GM19023 (cell line): ENCODE data around the gene MUC5B.

Source experiments
- ATAC-seq: cut with Tn5 transposase; IDR thresholded peaks from one replicate; pipeline ENCODE4 v1.9.1; 2021; ENCODE audit warnings: mild to moderate bottlenecking, moderate library complexity; ENCODE audit not compliant: unreplicated experiment

Gene MUC5B

DNA sequence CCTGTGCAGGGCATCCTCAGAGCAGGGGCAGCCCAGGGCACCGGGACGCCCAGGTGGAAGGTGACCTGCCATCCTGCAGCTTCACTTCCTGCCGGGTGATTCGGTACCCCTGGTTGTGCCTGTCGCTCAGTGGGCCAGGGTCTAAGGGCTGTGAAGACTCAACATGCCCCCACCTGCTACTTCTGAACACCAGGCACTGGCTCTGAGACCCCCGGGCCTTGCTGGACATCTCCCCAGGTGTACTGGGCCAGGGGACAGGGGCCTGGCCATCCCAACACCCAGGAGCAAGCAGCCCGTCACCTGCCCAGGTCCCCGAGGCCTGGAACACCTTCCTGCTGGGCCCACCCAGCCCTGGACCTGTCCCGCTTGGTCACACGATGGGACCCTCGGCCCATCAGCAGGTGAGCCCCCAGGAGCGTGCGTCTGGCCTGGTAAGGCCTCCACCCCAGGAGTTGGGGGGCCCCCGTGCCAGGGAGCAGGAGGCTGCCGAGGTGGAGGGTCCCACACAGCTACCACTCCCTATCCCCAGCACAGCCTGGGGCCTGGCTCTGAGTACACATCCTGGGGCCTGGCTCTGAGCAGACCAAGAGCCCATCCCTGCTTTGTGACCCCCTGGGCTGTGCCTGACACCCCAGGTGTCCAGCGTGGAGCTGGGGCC is 3.9 kb upstream of the MUC5B start:
- ATAC-seq = no peak

DNA sequence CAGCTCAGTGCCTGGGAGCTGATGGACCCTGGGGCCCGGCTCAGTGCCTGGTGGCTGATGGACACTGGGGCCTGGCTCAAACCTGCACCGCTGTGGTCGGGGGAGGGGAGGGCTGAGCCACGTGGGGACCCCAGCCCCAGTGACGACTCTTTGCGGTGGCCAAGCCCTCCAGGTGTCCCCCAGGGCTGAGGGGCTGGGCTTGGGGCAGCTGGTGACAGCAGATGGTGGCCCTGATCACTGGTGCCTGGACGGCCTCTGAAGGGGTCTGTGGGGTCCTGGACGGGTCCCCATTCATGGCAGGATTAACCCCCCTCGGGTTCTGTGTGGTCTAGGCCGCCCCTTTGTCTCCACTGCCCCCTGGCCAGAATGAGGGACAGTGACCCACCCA is 3.4 kb upstream of the MUC5B start:
- ATAC-seq = no peak

- no peak for ATAC-seq
Observed at GRCh38 chr11:1219834-1220815, 2.7 kb upstream of the MUC5B start.

DNA sequence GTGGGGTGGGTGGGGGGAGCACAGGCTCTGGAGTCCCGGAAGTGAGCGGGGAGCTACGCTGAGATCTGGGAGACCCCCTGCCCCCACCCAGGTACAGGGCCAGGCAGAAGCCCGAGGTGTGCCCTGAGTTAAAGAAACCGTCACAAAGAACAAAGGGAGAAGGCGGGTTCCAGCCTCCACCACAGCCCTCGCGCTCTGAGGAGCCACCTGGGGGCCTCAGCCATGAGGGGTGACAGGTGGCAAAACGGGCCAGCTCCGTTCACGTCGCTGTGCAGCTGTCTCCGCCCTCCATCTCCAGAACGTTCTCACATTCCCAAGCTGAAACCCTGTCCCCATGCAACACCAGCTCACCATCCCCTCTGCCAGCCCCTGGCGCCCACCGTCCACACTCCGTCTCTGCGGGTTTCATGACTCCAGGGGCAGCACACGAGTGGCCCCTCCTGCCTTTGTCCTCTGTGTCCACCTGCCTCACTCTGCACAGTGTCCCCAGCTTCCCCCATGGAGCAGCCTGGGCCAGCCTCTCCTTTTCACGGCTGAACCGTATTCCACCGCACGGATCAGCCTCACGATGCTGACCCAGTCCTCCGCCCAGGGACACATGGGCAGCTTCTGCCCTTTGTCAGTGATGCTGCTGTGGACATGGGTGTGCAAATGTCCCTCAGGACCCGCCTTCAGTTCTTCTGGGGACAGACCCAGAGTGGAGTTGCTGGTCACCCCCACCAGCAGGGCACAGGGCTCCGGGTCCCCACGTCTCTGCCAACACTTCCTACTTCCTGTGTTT is 1.7 kb upstream of the MUC5B start:
- ATAC-seq = no peak

DNA sequence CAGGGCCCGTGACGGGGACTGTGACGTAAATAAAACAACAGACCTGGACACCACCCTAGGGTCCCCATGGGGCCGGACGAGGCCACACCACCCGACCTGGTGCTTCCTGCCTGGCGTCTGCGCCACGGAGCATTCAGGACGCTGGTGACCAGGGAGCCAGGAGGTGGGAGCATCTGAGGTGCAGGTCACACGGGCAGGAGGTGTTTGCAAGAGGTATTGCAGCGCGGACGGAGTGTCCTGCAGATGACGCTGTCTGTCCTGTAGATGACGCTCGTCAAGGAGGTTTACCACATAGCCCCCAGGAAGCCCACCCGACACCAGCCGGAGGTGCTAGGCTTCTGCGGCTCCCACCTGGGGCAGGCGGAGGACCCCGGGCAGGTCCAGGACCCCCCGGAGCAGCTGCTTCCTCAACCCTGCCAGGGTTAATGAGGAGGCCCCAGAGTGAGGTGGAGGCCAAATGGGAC is 986 bp upstream of the MUC5B start:
- no peak for ATAC-seq

- ATAC-seq = no peak
Observed at GRCh38 chr11:1223346-1224110, 662 bp downstream of the MUC5B start.

DNA sequence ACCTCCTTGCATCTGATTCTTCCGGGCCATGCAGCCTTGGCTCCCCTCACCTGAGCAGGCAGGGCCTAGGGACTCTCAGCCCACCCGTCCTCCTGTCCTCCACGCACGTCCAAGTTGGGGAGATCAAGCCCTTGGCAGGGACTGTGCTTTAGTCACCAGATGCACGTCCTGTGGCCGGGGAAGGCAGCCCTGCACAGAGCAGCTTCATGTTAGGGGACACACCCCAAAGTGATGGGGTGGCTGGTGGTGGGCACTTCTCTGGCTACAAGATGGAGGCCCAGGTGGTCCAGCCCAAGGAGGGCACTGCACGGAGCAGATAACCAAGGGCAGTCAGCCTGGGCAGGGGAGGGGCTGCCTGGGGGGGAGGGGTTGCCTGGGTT is 1.2 kb downstream of the MUC5B start:
- no peak for ATAC-seq

- no peak for ATAC-seq
Observed at GRCh38 chr11:1224491-1225385, 1.9 kb downstream of the MUC5B start.

DNA sequence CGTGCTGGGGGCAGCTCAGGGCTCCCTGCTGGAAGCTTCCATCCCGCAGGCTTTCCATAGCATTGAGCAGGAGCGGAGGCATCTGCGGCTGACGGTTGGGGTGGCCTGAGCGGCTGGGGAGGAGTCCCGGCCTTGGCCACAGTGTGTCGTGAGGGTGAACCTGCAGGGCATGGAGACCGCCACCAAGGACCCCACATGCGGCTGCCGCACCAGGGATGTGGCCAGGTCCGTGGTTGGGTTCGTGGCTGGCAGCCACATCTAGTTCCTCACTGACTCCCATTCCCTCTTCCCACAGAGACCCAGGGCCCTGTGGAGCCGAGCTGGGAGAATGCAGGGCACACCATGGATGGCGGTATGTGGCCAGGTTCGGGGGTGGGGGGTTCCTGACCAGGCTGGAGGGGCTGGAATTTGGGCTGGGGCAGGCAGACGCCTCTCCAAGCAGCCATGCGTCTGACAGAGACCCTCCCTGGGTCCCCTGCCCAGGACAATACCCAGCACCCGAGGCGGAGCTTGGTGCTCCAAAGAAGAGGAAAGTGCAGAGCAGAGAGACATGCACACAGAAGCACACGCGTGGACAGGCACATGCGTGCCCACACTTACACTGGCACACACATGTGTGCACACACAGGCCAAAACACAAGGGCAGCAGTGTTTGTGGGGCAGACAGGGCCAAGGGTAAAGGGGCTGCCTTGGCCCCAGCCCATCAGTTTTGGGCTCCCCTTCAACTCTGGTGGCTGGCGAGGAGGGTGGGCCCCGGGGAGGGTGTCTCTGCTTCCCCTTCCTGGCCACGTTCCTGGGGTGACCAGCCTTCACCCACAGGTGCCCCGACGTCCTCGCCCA is 2.7 kb downstream of the MUC5B start:
- no peak for ATAC-seq

- no peak for ATAC-seq
Observed at GRCh38 chr11:1226226-1226985, 3.5 kb downstream of the MUC5B start.

- no peak for ATAC-seq
Observed at GRCh38 chr11:1226986-1227550, 4.2 kb downstream of the MUC5B start.

DNA sequence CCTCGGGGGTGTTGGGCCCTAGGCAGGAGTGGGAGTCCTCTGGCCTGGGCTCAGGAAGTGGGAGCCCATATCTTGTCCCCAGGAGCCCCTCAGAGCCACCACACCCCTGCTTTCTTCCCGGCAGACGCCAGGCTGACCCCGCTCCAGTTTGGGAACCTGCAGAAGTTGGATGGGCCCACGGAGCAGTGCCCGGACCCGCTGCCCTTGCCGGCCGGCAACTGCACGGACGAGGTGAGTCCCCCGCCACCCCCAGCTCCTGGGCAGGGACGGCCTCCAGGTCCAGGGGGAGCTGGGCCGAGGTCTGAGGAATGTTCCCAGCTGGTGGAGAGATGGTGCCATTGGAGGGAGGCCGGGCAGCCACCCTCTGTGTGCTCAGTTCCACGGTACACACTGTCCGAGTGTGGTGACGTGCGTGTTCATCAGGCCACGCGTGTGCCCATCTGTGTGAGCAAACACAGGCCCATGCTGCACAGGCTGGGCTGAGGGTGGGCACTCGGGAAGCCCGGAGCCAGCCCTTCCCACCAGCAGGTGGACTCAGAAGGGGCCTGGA is 4.8 kb downstream of the MUC5B start:
- ATAC-seq = no peak

DNA sequence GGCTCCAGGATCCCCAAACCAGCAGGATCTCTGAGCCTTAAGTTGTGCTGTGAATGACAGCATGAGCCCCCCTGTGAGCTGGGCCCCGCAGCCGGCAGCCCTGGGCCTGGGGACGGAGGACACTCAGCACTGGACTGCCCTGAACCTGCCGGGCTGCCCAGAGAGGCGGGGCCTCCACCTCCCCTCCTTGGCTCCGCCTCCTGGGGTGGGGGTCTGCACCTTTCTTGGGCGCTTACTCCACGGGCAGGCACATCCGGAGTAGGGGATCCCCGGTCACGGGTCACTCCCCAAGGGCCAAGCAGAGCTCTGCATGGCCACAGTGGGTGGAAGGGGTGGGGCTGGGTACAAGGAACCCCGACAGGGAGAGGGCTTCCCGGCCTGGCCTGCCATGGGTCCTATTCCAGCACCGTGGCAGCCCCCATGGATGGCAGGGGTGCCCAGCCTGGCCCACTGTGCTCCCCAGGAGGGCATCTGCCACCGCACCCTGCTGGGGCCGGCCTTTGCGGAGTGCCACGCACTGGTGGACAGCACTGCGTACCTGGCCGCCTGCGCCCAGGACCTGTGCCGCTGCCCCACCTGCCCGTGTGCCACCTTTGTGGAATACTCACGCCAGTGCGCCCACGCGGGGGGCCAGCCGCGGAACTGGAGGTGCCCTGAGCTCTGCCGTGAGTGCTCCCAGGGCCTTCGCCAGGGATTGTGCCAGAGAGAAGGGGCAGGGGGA is 5.4 kb downstream of the MUC5B start:
- no peak for ATAC-seq

- no peak for ATAC-seq
Observed at GRCh38 chr11:1228921-1229451, 6.1 kb downstream of the MUC5B start.

GRCh38 chr11:1229471-1230120 is 6.7 kb downstream of the MUC5B start:
- no peak for ATAC-seq

GRCh38 chr11:1230121-1230455 is 7.2 kb downstream of the MUC5B start:
- no peak for ATAC-seq
